Activated T-helper 2 cell treated with anti-CD3 and anti-CD28 coated beads, Interferon-gamma antibody, Interleukin-2, Interleukin-4, amounts not matched to agents 10 μg/mL and 5 μg/mL and 100 μg/mL, durations not matched to agents 14 hours and 24 hours and 36 hours (primary cell): Measurements from ENCODE around the gene ID3. TPM values are rescaled to one million over a fixed set of nuclear protein-coding genes. Genes with fewer than 3 reads are reported as not detected.

ENCODE experiments used
- DNase-seq: peaks from one replicate; pipeline ENCODE4 v3.0.0; 2021; ENCODE audit warnings: low spot score
- H3K27ac Mint-ChIP-seq: one replicate; pipeline ENCODE4 v1.8.0; 2021; ENCODE audit warnings: mixed read lengths
- H3K27me3 Mint-ChIP-seq: one replicate; pipeline ENCODE4 v1.8.0; 2021; ENCODE audit warnings: low read depth, mixed read lengths
- H3K36me3 Mint-ChIP-seq: one replicate; pipeline ENCODE4 v1.8.0; 2021; ENCODE audit warnings: low read depth, mixed read lengths
- H3K4me1 Mint-ChIP-seq: one replicate; pipeline ENCODE4 v1.8.0; 2021; ENCODE audit warnings: low read depth, mixed read lengths
- H3K4me3 Mint-ChIP-seq: one replicate; pipeline ENCODE4 v1.8.0; 2021; ENCODE audit warnings: low read depth, mild to moderate bottlenecking, moderate library complexity, mixed read lengths
- H3K9me3 Mint-ChIP-seq: one replicate; pipeline ENCODE4 v1.8.0; 2021; ENCODE audit warnings: mixed read lengths
- intact Hi-C: fragments of 100-400 bp; cut with micrococcal nuclease; formaldehyde crosslinking; loops from one replicate; pipeline ENCODE4 v1.15.1; 2023
- total RNA-seq: library from RNA; stranded (reverse); gene quantifications from 2 replicates; pipeline ENCODE4 v1.2.3, GENCODE V29; 2022

Gene ID3
- total RNA-seq, 1 donor from 2014 or later, result 24.7 TPM

DNA sequence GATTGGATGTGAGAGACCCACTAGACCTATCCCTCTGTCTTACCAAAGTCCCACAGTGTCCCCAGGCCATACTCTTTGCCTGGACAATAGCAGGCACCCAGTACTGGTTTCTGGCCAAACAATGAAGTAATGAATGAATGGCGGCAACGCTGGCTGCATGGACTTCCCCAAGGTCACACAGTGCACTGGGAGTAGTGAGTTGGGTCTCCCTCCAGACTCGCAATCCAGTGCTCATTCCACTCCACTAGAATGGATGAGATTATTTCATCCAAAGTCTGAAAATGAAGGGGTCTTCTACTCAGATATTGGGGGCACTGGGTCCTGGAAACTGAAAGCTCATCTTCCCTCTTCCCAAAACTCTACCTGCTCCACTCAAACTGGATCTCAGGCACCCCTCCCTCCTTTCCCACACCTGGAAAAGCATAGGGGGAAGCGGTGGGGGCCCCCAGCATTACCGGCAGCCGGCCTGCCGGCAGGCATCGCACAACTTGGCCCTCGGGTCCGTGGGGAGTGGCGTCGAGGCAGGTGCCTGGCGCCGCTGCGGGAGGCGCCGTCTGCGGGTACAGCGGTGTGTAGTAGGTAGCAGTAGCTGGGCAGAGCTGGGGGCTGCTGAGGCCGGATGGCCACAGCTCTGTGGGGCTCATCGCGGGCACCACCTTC is 29.1 kb downstream of the ID3 start:
- H3K36me3 Mint-ChIP-seq, result peaks cover 9% of the 10 kb centered on the region
- H3K9me3 Mint-ChIP-seq, result no peaks in the 10 kb centered on the region
- peaks cover 73% of the 10 kb centered on the region for H3K4me1 Mint-ChIP-seq
- intact Hi-C loops, result loop anchor here (2.0 kb wide), 1 partner anchor 29 kb away; the partner anchor contains the start of gene ID3
- peak overlapping the region; percentile 81 for H3K4me3 Mint-ChIP-seq
- no peak for DNase-seq
- no peaks in the 10 kb centered on the region for H3K27me3 Mint-ChIP-seq
- H3K27ac Mint-ChIP-seq, result peak overlapping the region; percentile 61

DNA sequence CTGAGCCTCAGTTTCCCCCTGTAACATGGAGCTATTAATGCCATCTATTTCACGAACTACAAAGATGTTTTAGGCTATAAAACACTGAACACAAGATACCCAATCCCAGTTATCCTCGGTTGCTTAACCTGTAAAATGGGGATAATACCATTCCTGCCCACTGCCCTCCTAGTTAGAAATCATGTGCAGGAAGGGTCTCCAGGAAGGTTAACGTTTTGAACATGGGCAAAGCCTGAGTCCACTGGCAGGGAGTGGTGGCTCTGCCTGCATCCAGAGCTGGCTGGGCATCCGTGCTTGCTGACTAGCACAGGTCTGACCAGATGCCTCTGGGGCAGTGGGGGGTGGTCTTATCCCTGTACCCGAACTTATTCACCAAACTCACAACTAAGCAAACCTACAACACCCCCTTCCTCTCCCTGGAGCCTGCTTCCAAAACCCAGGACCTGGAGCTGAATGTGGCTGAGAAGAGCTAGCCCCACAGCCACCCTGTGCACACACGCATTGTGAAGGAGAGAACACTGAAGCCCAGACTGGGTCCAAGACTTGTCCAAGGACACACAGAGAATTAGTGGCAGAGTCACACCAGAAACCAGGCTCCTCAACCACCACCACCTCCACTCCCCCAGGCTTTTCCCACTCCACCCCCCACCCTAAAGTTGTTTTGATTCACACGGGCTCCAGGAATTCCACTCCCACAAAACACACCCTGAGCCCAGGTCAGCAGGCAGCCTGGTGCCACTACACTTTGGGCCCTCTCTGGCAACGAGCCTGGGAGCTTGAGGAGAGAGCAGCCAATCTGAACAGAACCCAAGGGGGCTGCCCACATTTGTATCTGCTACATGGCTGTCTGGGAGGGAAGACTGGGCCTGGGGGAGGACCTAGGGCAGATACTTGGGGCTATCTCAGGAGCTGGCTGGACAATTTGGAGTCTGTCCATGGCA is 29.9 kb downstream of the ID3 start:
- no peaks in the 10 kb centered on the region for H3K9me3 Mint-ChIP-seq
- H3K27ac Mint-ChIP-seq, result peak overlapping the region; percentile 61
- peaks cover 9% of the 10 kb centered on the region for H3K36me3 Mint-ChIP-seq
- H3K4me1 Mint-ChIP-seq, result peaks cover 73% of the 10 kb centered on the region
- peak overlapping the region; percentile 81 for H3K4me3 Mint-ChIP-seq
- no peak for DNase-seq
- intact Hi-C loops, result loop anchor here (2.0 to 5.0 kb wide), 3 partner anchors 29 to 973 kb away; partner anchors contain the start of genes ID3, RCAN3 and TCEA3
- H3K27me3 Mint-ChIP-seq, result no peaks in the 10 kb centered on the region

DNA sequence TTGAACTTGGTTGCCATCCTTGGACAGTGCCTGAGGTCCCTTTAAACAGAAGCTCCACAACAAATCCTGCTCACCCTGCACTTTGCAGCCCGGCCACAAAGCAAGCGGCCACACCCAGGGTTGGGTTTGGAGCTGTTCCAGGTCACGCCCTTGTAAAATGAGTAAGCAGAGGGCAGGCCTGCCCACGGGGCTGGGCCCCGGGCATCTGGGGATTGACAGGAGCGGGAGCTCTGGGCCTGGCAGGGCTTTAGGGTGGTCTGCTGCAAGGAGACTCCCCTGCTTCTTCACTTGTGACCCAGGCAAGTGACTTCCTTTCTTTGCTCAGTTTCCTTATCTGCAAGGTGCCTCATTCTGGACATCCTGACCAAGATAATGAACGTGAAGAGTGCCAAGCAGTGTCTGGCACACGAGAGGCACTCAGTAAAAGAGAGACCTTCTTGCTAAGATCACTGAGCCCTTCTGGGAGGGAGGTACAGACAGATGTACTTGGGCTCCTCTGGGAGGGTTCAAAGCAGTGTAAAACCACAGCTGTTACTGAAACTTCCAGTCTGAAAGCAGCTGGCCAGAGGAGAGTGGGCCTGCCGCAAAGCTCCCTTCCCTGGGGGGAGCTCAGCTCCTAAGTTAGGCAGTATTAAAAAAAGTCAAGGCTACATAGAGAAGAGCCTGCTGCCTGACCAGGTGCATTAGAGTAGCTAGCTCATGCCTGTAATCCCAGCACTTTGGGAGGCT is 30.9 kb downstream of the ID3 start:
- Mint-ChIP-seq H3K36me3 (peaks cover 11% of the 10 kb centered on the region), H3K27ac (peak overlapping the region; percentile 54), H3K4me3 (peak overlapping the region; percentile 81), H3K9me3 (no peaks in the 10 kb centered on the region), H3K27me3 (no peaks in the 10 kb centered on the region), H3K4me1 (peaks cover 68% of the 10 kb centered on the region)
- intact Hi-C loops, result loop anchor here (5.0 kb wide), 2 partner anchors 106 to 974 kb away; partner anchors contain the start of genes RCAN3 and TCEA3
- DNase-seq, result peak; percentile 78

DNA sequence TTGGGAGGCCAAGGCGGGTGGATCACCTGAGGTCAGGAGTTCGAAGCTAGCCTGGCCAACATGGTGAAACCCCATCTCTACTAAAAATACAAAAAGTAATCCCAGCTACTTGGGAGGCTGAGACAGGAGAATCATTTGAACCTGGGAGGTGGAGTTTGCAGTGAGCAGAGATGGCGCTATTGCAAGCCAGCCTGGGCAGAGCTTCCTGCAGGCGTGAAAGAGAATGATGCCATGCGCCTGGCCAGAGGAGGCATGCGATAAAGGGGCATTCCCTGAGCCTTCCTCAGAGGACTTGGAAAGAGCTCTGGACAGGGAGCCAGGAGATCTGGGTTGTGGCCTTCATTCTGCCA is 31.4 kb downstream of the ID3 start:
- Mint-ChIP-seq H3K4me1 (peaks cover 65% of the 10 kb centered on the region), H3K27ac (peak overlapping the region; percentile 54), H3K27me3 (no peaks in the 10 kb centered on the region), H3K9me3 (no peaks in the 10 kb centered on the region), H3K4me3 (peak overlapping the region; percentile 81), H3K36me3 (peaks cover 12% of the 10 kb centered on the region)
- intact Hi-C loops, result loop anchor here (5.0 kb wide), 2 partner anchors 106 to 974 kb away; partner anchors contain the start of genes RCAN3 and TCEA3
- DNase-seq, result no peak

- Mint-ChIP-seq H3K27ac (no peak overlapping the region), H3K27me3 (no peaks in the 10 kb centered on the region), H3K4me3 (no peak overlapping the region), H3K36me3 (peaks cover 15% of the 10 kb centered on the region), H3K9me3 (no peaks in the 10 kb centered on the region), H3K4me1 (peaks cover 68% of the 10 kb centered on the region)
- intact Hi-C loops, result loop anchor here (5.0 kb wide), 2 partner anchors 105 to 975 kb away; partner anchors contain the start of genes RCAN3 and TCEA3
- DNase-seq, result no peak
Observed at GRCh38 chr1:23527366-23527765, 31.9 kb downstream of the ID3 start.

GRCh38 chr1:23526329-23527041 is 32.8 kb downstream of the ID3 start:
- DNase-seq, result no peak
- Mint-ChIP-seq H3K9me3 (no peaks in the 10 kb centered on the region), H3K4me1 (peaks cover 62% of the 10 kb centered on the region), H3K27ac (peak overlapping the region; percentile 75), H3K36me3 (peaks cover 23% of the 10 kb centered on the region), H3K4me3 (peak overlapping the region; percentile 65), H3K27me3 (no peaks in the 10 kb centered on the region)
- intact Hi-C loops, result loop anchor here (5.0 kb wide), 2 partner anchors 104 to 976 kb away; partner anchors contain the start of genes RCAN3 and TCEA3

DNA sequence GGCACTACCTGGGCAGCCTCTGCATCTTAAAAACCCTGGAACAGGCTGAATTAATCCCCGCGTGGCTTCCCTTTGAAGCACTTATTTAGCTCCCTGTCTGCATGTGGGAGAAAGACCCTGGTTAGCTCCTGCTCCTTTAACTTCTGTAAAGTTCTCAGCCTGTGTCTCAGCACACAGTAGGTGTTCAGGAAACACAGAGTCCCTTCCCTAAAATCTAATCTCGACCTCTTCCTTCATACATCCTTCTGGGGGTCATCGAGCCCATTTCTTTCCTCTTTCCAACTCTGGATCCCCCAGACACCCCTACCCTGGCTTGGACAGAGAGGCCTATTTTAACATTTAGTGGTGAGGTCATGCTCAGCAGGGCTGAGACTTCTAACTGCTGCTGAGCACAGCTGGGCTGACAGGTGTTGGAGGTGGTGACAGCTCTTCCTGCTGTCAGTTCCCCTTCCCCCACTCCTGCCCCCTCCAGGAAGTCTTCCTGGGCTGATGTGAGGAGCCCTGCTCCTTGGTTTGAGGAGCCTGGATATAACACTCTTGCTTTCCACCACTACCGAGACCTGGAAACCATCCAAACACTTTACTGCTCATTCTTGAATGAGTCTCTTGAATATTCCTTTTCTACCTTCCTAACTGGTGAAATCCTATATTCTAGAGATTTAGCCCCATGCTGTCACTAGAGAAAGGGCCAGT is 33.6 kb downstream of the ID3 start:
- intact Hi-C loops, result loop anchor here (5.0 kb wide), 2 partner anchors 103 to 977 kb away; partner anchors contain the start of genes RCAN3 and TCEA3
- Mint-ChIP-seq H3K4me3 (peak overlapping the region; percentile 65), H3K9me3 (no peaks in the 10 kb centered on the region), H3K36me3 (peaks cover 31% of the 10 kb centered on the region), H3K4me1 (peaks cover 59% of the 10 kb centered on the region), H3K27ac (peak overlapping the region; percentile 75), H3K27me3 (no peaks in the 10 kb centered on the region)
- DNase-seq, result no peak

DNA sequence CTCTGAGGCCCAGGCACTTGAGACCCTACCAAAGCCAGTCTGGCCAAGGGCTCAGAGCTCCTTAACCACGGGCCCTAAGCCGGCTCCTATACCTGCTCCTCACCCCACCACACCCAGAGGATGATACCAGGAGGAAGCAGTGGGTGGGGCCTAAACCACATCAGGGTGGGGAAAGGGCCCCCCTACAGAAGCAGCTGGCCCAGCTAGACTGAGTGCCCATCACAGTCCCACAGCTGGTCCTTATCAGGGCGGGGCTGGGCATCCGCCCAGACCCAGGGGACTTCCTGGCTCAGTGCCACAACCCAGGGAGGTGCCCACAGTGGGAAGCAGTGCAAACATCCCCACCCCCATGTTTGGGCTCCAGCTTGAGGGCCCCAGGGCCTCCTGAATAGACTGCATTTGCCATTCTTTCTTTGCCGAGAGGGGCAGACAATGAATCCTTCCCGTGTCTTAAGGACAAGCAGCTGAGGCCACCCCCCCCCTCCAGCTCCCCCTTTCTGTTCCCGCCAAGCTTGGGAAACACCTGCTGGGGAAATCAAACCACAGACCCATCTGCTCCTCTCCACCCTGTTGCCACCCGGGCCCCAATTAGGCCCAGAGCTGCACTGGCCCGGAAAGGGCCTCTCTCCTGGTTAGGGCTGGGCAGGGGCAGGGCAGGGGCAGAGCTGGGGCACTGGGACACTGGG is 34.4 kb downstream of the ID3 start:
- H3K36me3 Mint-ChIP-seq, result peaks cover 36% of the 10 kb centered on the region
- no peaks in the 10 kb centered on the region for H3K9me3 Mint-ChIP-seq
- no peaks in the 10 kb centered on the region for H3K27me3 Mint-ChIP-seq
- no peak for DNase-seq
- H3K27ac Mint-ChIP-seq, result peak overlapping the region; percentile 75
- peak overlapping the region; percentile 65 for H3K4me3 Mint-ChIP-seq
- intact Hi-C loops, result loop anchor here (5.0 kb wide), 2 partner anchors 103 to 977 kb away; partner anchors contain the start of genes RCAN3 and TCEA3
- peaks cover 57% of the 10 kb centered on the region for H3K4me1 Mint-ChIP-seq

GRCh38 chr1:23524163-23524562 is 35.1 kb downstream of the ID3 start:
- intact Hi-C loops, result no loop called here
- Mint-ChIP-seq H3K27me3 (no peaks in the 10 kb centered on the region), H3K27ac (no peak overlapping the region), H3K36me3 (peaks cover 39% of the 10 kb centered on the region), H3K4me1 (peaks cover 51% of the 10 kb centered on the region), H3K9me3 (no peaks in the 10 kb centered on the region), H3K4me3 (no peak overlapping the region)
- DNase-seq, result no peak

GRCh38 chr1:23522244-23522982 is 36.9 kb downstream of the ID3 start:
- H3K27ac Mint-ChIP-seq, result no peak overlapping the region
- H3K36me3 Mint-ChIP-seq, result peaks cover 51% of the 10 kb centered on the region
- intact Hi-C loops, result no loop called here
- DNase-seq, result no peak
- H3K4me1 Mint-ChIP-seq, result peaks cover 35% of the 10 kb centered on the region
- H3K27me3 Mint-ChIP-seq, result no peaks in the 10 kb centered on the region
- no peaks in the 10 kb centered on the region for H3K9me3 Mint-ChIP-seq
- no peak overlapping the region for H3K4me3 Mint-ChIP-seq
